Activated CD4-positive, alpha-beta T cell treated with anti-CD3 and anti-CD28 coated beads for 36 hours (primary cell): ENCODE data around the gene ZNF17. TPM values are rescaled to one million over a fixed set of nuclear protein-coding genes. Genes with fewer than 3 reads are reported as not detected.
A peak's percentile ranks its signal among the peaks of the same experiment; 100 is the strongest.

Experiments used
- ATAC-seq: fragments of 200-7000 bp; cut with Tn5 transposase; one replicate; pipeline ENCODE4 v1.10.0; 2021; ENCODE audit warnings: mild to moderate bottlenecking, moderate library complexity
- CTCF ChIA-PET: fragments of 350-600 bp; sonication (Branson Sonifier 250); formaldehyde crosslinking; loops from one replicate; lab custom pipeline; 2021; ENCODE audit warnings: antibody characterized with exemption; lab: Charles Lee
- POLR2A ChIA-PET: fragments of 350-600 bp; sonication (Branson Sonifier 250); formaldehyde crosslinking; loops from one replicate; lab custom pipeline; 2021; ENCODE audit warnings: antibody characterized with exemption, inconsistent platforms; lab: Charles Lee
- DNase-seq: peaks from one replicate; pipeline ENCODE4 v3.0.0-alpha.2; 2020
- H3K27ac Mint-ChIP-seq: one replicate; pipeline ENCODE4 v1.8.0; 2021; ENCODE audit warnings: mixed read lengths
- H3K27me3 Mint-ChIP-seq: one replicate; pipeline ENCODE4 v1.8.0; 2021; ENCODE audit warnings: mixed read lengths
- H3K36me3 Mint-ChIP-seq: one replicate; pipeline ENCODE4 v1.8.0; 2021; ENCODE audit warnings: low read depth, mixed read lengths
- H3K4me1 Mint-ChIP-seq: one replicate; pipeline ENCODE4 v1.8.0; 2021; ENCODE audit warnings: mixed read lengths
- H3K4me3 Mint-ChIP-seq: one replicate; pipeline ENCODE4 v1.8.0; 2021; ENCODE audit warnings: mild to moderate bottlenecking, moderate library complexity, mixed read lengths
- H3K9me3 Mint-ChIP-seq: one replicate; pipeline ENCODE4 v1.8.0; 2021; ENCODE audit warnings: low read depth, mixed read lengths
- intact Hi-C, 2 experiments: fragments of 100-400 bp; cut with DNase I in 1 of 2; cut with micrococcal nuclease in 1 of 2; formaldehyde crosslinking; loops; one replicate each; pipeline versions ENCODE4 v1.14.2 to v1.15.1; 2022 to 2024; cut with DNase I, micrococcal nuclease
- total RNA-seq, 2 experiments: library from RNA; stranded (reverse); gene quantifications; one replicate each; pipeline ENCODE4 v1.2.3, GENCODE V29; 2021

ZNF17 gene
- total RNA-seq, 2 experiments from 2014 or later, result 6.4 to 8.3 TPM

- intact Hi-C loops, result no loop called here
- no peak overlapping the region for H3K4me3 Mint-ChIP-seq
- CTCF ChIA-PET, result interaction anchor here (1.0 kb wide), 1 partner anchor 18 kb away, joined by 4 read pairs; no protein-coding TSS in a partner anchor
These were observed 28.0 kb upstream of the ZNF17 start for GRCh38 chr19:57382806-57383488.

GRCh38 chr19:57389194-57389729 lies 21.7 kb upstream of the ZNF17 start:
- Mint-ChIP-seq H3K27ac (peak overlapping the region; percentile 94), H3K9me3 (peaks cover 17% of the 10 kb centered on the region), H3K27me3 (no peaks in the 10 kb centered on the region), H3K36me3 (peaks cover 49% of the 10 kb centered on the region), H3K4me1 (peaks cover 25% of the 10 kb centered on the region), H3K4me3 (peak overlapping the region; percentile 90)
- POLR2A ChIA-PET, result interaction anchor here (0.7 to 1.0 kb wide), 3 partner anchors 29 to 320 kb away, joined by 3 to 4 read pairs (median 3); partner anchors contain the start of genes ZNF154 and ZNF304
- no peak for DNase-seq
- CTCF ChIA-PET, result no interaction called here
- intact Hi-C loops, result loop anchor here (1.0 kb wide), 12 partner anchors 22 to 558 kb away; partner anchors contain the start of genes TRAPPC2B (in 2 of the 2), ZNF547 (in 2 of the 2), ZNF549 (in 2 of the 2) and ZNF749 (in 2 of the 2)
- ATAC-seq, result no peak

More at GRCh38 chr19:57382806-57383488, 28.0 kb upstream of the ZNF17 start:
- POLR2A ChIA-PET, result no interaction called here
- Mint-ChIP-seq H3K9me3 (peaks cover 25% of the 10 kb centered on the region), H3K36me3 (peaks cover 24% of the 10 kb centered on the region), H3K27me3 (no peaks in the 10 kb centered on the region), H3K27ac (no peak overlapping the region), H3K4me1 (no peaks in the 10 kb centered on the region)
- ATAC-seq (no peak), DNase-seq (no peak)

- Mint-ChIP-seq H3K9me3 (peaks cover 22% of the 10 kb centered on the region), H3K36me3 (peaks cover 56% of the 10 kb centered on the region), H3K4me1 (peaks cover 26% of the 10 kb centered on the region), H3K27ac (peak within 1 kb of the TSS; percentile 94), H3K4me3 (peak within 1 kb of the TSS; percentile 90), H3K27me3 (no peaks in the 10 kb centered on the region)
- DNase-seq (peak; percentile 97), ATAC-seq (peak; percentile 99)
- ChIA-PET CTCF (no interaction called here), POLR2A (interaction anchor here (0.7 to 1.0 kb wide), 3 partner anchors 29 to 319 kb away, joined by 3 to 4 read pairs (median 3); partner anchors contain the start of genes ZNF154 and ZNF304)
- intact Hi-C loops, result loop anchor here (1.0 kb wide), 12 partner anchors 21 to 557 kb away; partner anchors contain the start of genes TRAPPC2B (in 2 of the 2), ZNF547 (in 2 of the 2), ZNF549 (in 2 of the 2) and ZNF749 (in 2 of the 2)
These were observed 21.0 kb upstream of the ZNF17 start, which contains the start of gene ZNF548 for GRCh38 chr19:57389730-57390598. Gene ZNF548, plus strand, starts transcription at chr19:57389854. Its CDS starts 246 bp downstream, at chr19:57390100.

GRCh38 chr19:57395710-57396109 lies 15.3 kb upstream of the ZNF17 start:
- no peak for ATAC-seq
- POLR2A ChIA-PET, result no interaction called here
- CTCF ChIA-PET, result no interaction called here
- no peak overlapping the region for H3K4me3 Mint-ChIP-seq
- peaks cover 48% of the 10 kb centered on the region for H3K9me3 Mint-ChIP-seq
- intact Hi-C loops, result no loop called here
- H3K27me3 Mint-ChIP-seq, result no peaks in the 10 kb centered on the region
- H3K4me1 Mint-ChIP-seq, result peaks cover 12% of the 10 kb centered on the region
- no peak for DNase-seq
- no peak overlapping the region for H3K27ac Mint-ChIP-seq
- peaks cover 92% of the 10 kb centered on the region for H3K36me3 Mint-ChIP-seq

GRCh38 chr19:57398868-57399267 lies 12.1 kb upstream of the ZNF17 start:
- ATAC-seq (no peak), DNase-seq (no peak)
- intact Hi-C loops, result no loop called here
- POLR2A ChIA-PET, result no interaction called here
- Mint-ChIP-seq H3K4me3 (no peak overlapping the region), H3K9me3 (peaks cover 55% of the 10 kb centered on the region), H3K27me3 (no peaks in the 10 kb centered on the region), H3K36me3 (peaks cover 79% of the 10 kb centered on the region), H3K4me1 (peaks cover 4% of the 10 kb centered on the region), H3K27ac (no peak overlapping the region)
- CTCF ChIA-PET, result no interaction called here

GRCh38 chr19:57403737-57404563 lies 7.0 kb upstream of the ZNF17 start:
- ChIA-PET POLR2A (interaction anchor here (0.6 kb wide), 1 partner anchor 37 kb away, joined by 3 read pairs; no protein-coding TSS in a partner anchor), CTCF (interaction anchor here (0.6 to 0.8 kb wide), 2 partner anchors 53 to 552 kb away, joined by 3 read pairs; partner anchors contain the start of gene ZNF304)
- no peaks in the 10 kb centered on the region for H3K27me3 Mint-ChIP-seq
- H3K27ac Mint-ChIP-seq, result no peak overlapping the region
- intact Hi-C loops, result no loop called here
- H3K9me3 Mint-ChIP-seq, result peaks cover 17% of the 10 kb centered on the region
- H3K36me3 Mint-ChIP-seq, result peaks cover 28% of the 10 kb centered on the region
- DNase-seq, result no peak
- ATAC-seq, result no peak
- H3K4me3 Mint-ChIP-seq, result no peak overlapping the region
- H3K4me1 Mint-ChIP-seq, result peaks cover 2% of the 10 kb centered on the region

GRCh38 chr19:57406516-57407123 lies 4.3 kb upstream of the ZNF17 start:
- no peaks in the 10 kb centered on the region for H3K27me3 Mint-ChIP-seq
- H3K4me3 Mint-ChIP-seq, result no peak overlapping the region
- peaks cover 8% of the 10 kb centered on the region for H3K4me1 Mint-ChIP-seq
- peak; percentile 87 for DNase-seq
- ATAC-seq, result peak; percentile 65
- H3K36me3 Mint-ChIP-seq, result peaks cover 11% of the 10 kb centered on the region
- intact Hi-C loops, result loop anchor here (1.0 kb wide), 2 partner anchors 510 to 749 kb away; partner anchors contain the start of gene ZNF417 (in 1 of the 2)
- H3K27ac Mint-ChIP-seq, result no peak overlapping the region
- H3K9me3 Mint-ChIP-seq, result peaks cover 7% of the 10 kb centered on the region
- ChIA-PET CTCF (interaction anchor here (0.6 to 1.1 kb wide), 4 partner anchors 29 to 440 kb away, joined by 3 to 4 read pairs (median 3); partner anchors contain the start of genes TRAPPC2B, ZNF547 and ZNF749), POLR2A (no interaction called here)

GRCh38 chr19:57419439-57419838 lies 8.5 kb downstream of the ZNF17 start:
- POLR2A ChIA-PET, result interaction anchor here (0.6 kb wide), 1 partner anchor 1077 kb away, joined by 6 read pairs; no protein-coding TSS in a partner anchor
- CTCF ChIA-PET, result no interaction called here
- H3K36me3 Mint-ChIP-seq, result peaks cover 80% of the 10 kb centered on the region
- peaks cover 49% of the 10 kb centered on the region for H3K9me3 Mint-ChIP-seq
- intact Hi-C loops, result no loop called here
- no peaks in the 10 kb centered on the region for H3K27me3 Mint-ChIP-seq
- H3K27ac Mint-ChIP-seq, result no peak overlapping the region
- ATAC-seq (no peak), DNase-seq (no peak)
- no peaks in the 10 kb centered on the region for H3K4me1 Mint-ChIP-seq
- no peak overlapping the region for H3K4me3 Mint-ChIP-seq

- no peak overlapping the region for H3K4me3 Mint-ChIP-seq
- peaks cover 67% of the 10 kb centered on the region for H3K36me3 Mint-ChIP-seq
- H3K4me1 Mint-ChIP-seq, result no peaks in the 10 kb centered on the region
- no peak overlapping the region for H3K27ac Mint-ChIP-seq
- intact Hi-C loops, result no loop called here
- ChIA-PET CTCF (no interaction called here), POLR2A (no interaction called here)
- H3K27me3 Mint-ChIP-seq, result no peaks in the 10 kb centered on the region
- ATAC-seq (no peak), DNase-seq (no peak)
- H3K9me3 Mint-ChIP-seq, result peaks cover 43% of the 10 kb centered on the region
These were observed 10.1 kb downstream of the ZNF17 start for GRCh38 chr19:57421037-57421436.
